K562 (cell line): ENCODE data around the gene MYOM3. TPM values are rescaled to one million over a fixed set of nuclear protein-coding genes. Genes with fewer than 3 reads are reported as not detected.

Experiments used
- ATAC-seq: fragments of 200-7000 bp; cut with Tn5 transposase; 3 replicates; pipeline ENCODE4 v1.9.1; 2020; ENCODE audit warnings: moderate library complexity
- BruUV-seq: library from RNA; stranded (reverse); fragments of 400-500 nt; replicated peaks from 2 replicates; lab custom pipeline; 2021; lab: Mats Ljungman, UMichigan
- CTCF ChIA-PET: fragments of 300-600 bp; formaldehyde crosslinking; extraction: SDS; loops from one replicate; lab custom pipeline; 2021; ENCODE audit warnings: low intra/inter-chr PET ratio; lab: Yijun Ruan, JAX
- POLR2A ChIA-PET: fragments of 300-600, 350-650 bp; sonication (Branson Sonifier 250); formaldehyde crosslinking; extraction: SDS; loops from one replicate; lab custom pipeline; 2021; ENCODE audit warnings: antibody characterized with exemption, inconsistent platforms; lab: Yijun Ruan, JAX
- DNase-seq, 4 experiments: peaks; one replicate each; pipeline versions ENCODE4 v3.0.0 to v3.0.0-alpha.2; 2011 to 2018; ENCODE audit warnings: low spot score in 3 of 4, mixed read lengths in 3 of 4; ENCODE audit errors: extremely low read depth in 1 of 4
- FAIRE-seq: peaks from 2 replicates; lab custom pipeline; 2011; peaks lifted over from hg19 to GRCh38; lab: Jason Lieb, UNC
- H2AFZ ChIP-seq: 2 replicates; pipeline ENCODE4 v1.6.0; 2011; ENCODE audit warnings: low read depth, low read length, control low read depth, inconsistent platforms
- H3K27ac ChIP-seq: fragments of 200-600 bp; 3 replicates; pipeline ENCODE4 v1.8.0; 2011; ENCODE audit warnings: low read depth, mild to moderate bottlenecking, control low read depth, inconsistent platforms, low read length, moderate library complexity, mixed read lengths; ENCODE audit errors: extremely low read depth
- H3K27me3 ChIP-seq, 2 experiments: fragments of 300-600 bp in 1 of 2; 2 replicates in 1 of 2; 3 replicates in 1 of 2; pipeline versions ENCODE4 v1.6.0 to v1.8.0; 2011; ENCODE audit warnings: inconsistent platforms in 2 of 2, low read length in 2 of 2, mild to moderate bottlenecking in 1 of 2, mixed read lengths in 1 of 2, moderate library complexity in 1 of 2; ENCODE audit not compliant: control insufficient read depth in 2 of 2, insufficient read depth in 2 of 2
- H3K36me3 ChIP-seq: fragments of 300-600 bp; 3 replicates; pipeline ENCODE4 v1.8.0; 2011; ENCODE audit warnings: mild to moderate bottlenecking, low read length, inconsistent platforms; ENCODE audit not compliant: control insufficient read depth, insufficient read depth
- H3K4me1 ChIP-seq, 2 experiments: fragments of 200-600 bp in 1 of 2; replicated peaks in 1 of 2; 2 replicates in 1 of 2; 3 replicates in 1 of 2; pipeline versions ENCODE4 v1.5.1 to v1.8.0; 2011; ENCODE audit warnings: inconsistent platforms in 2 of 2, low read length in 2 of 2, mild to moderate bottlenecking in 1 of 2, mixed read lengths in 1 of 2, moderate library complexity in 1 of 2; ENCODE audit not compliant: control insufficient read depth in 2 of 2, insufficient read depth in 2 of 2
- H3K4me2 ChIP-seq: 2 replicates; pipeline ENCODE4 v1.6.1; 2011; ENCODE audit warnings: low read length, control low read depth, inconsistent platforms, mixed read lengths; ENCODE audit not compliant: insufficient read depth
- H3K4me3 ChIP-seq: fragments of 200-600 bp; sonication (generic), shearing (Covaris generic); 2 replicates; pipeline ENCODE4 v1.5.1; 2016; ENCODE audit warnings: control low read depth, inconsistent platforms
- H3K79me2 ChIP-seq: fragments of 200-600 bp; 3 replicates; pipeline ENCODE4 v1.8.0; 2011; ENCODE audit warnings: low read length, inconsistent platforms; ENCODE audit not compliant: control insufficient read depth, insufficient read depth
- H3K9ac ChIP-seq, 2 experiments: 2 replicates each; pipeline versions ENCODE4 v1.6.0 to v1.6.1; 2011; ENCODE audit warnings: low read depth in 2 of 2, low read length in 2 of 2, control low read depth in 1 of 2, inconsistent platforms in 1 of 2, mild to moderate bottlenecking in 1 of 2, mixed read lengths in 1 of 2; ENCODE audit not compliant: insufficient read depth in 1 of 2
- H3K9me1 ChIP-seq: one replicate; pipeline ENCODE4 v1.6.0; 2011; ENCODE audit warnings: inconsistent platforms, mild to moderate bottlenecking, low read length, moderate library complexity; ENCODE audit not compliant: control insufficient read depth, insufficient read depth
- H3K9me3 ChIP-seq: replicated peaks from 2 replicates; pipeline ENCODE4 v1.5.1; 2011; ENCODE audit warnings: low read depth, low read length, inconsistent platforms; ENCODE audit not compliant: control insufficient read depth, insufficient read depth
- H4K20me1 ChIP-seq: replicated peaks from 2 replicates; pipeline ENCODE4 v1.6.1; 2011; ENCODE audit warnings: low read length, inconsistent platforms, mixed read lengths; ENCODE audit not compliant: control insufficient read depth, insufficient read depth
- FOXK1 ChIP-seq: sonication (generic); formaldehyde crosslinking; IDR thresholded peaks from 2 replicates; pipeline ENCODE4 v1.8.0; 2022; ENCODE audit warnings: missing genetic modification reagents, mild to moderate bottlenecking, borderline replicate concordance
- RFX7 ChIP-seq: fragments of 250-450 bp; sonication (Bioruptor Pico); IDR thresholded peaks from 2 replicates; pipeline ENCODE4 v1.5.1; 2021; ENCODE audit warnings: mild to moderate bottlenecking
- SAP30 ChIP-seq: fragments of 200-600 bp; sonication (generic); IDR thresholded peaks from 2 replicates; pipeline ENCODE4 v1.6.1; 2012; ENCODE audit warnings: borderline replicate concordance, low read depth, mild to moderate bottlenecking, moderate library complexity, low read length, control low read depth, inconsistent platforms; ENCODE audit not compliant: insufficient read depth, poor library complexity, severe bottlenecking
- WGBS: fragments of 100-300 bp; shearing (Covaris generic); methylation state at CpG from one replicate; pipeline ENCODE4 v1.1.6; 2016; ENCODE audit warnings: low coverage, mixed read lengths; ENCODE audit not compliant: insufficient coverage; ENCODE audit errors: missing lambda C conversion rate; 5-methylcytosine and 5-hydroxymethylcytosine counted together
- in situ Hi-C: fragments of 300-500 bp; cut with MboI; formaldehyde crosslinking; loops from 4 replicates; pipeline ENCODE4 v1.15.0; 2018; ENCODE audit warnings: inconsistent platforms, mixed read lengths
- intact Hi-C: fragments of 100-400 bp; cut with micrococcal nuclease; formaldehyde crosslinking; loops from 2 replicates; pipeline ENCODE4 v1.14.2; 2022
- polyA plus RNA-seq, 8 experiments: library from polyadenylated mRNA; depleted of rRNA in 4 of 8; stranded (reverse) in 5 of 8; unstranded in 3 of 8; fragments of >200 nt; fragmentation: Nextera tagmentation in 2 of 8; fragmentation: Illumina TruSeq in 1 of 8; extraction: Ambion mirVana in 2 of 8; extraction: Trizol in 1 of 8; gene quantifications; 2 replicates each; pipeline versions ENCODE4 v1.2.1 to v1.2.3, GENCODE V29; 2011 to 2014; ENCODE audit warnings: inconsistent platforms in 1 of 8, missing spikeins in 1 of 8
- total RNA-seq, 7 experiments: library from RNA; depleted of rRNA in 6 of 7; stranded (reverse); fragments of >200 nt in 6 of 7; fragmentation: Illumina TruSeq in 2 of 7; extraction: Trizol in 2 of 7; gene quantifications; 2 replicates each; pipeline versions ENCODE4 v1.2.1 to v1.2.3, GENCODE V29; 2011 to 2021; ENCODE audit warnings: low replicate concordance in 1 of 7

The MYOM3 gene
- total and polyA plus RNA-seq, 9 of the 15 experiments (the other 6 are each of a cell fraction or from before 2014, with no cell fraction given), result 0.01 TPM; not detected in 8

GRCh38 chr1:24118410-24119242 lies 6.7 kb upstream of the MYOM3 start:
- H3K9ac ChIP-seq, result no peak overlapping the region
- H3K36me3 ChIP-seq, result no peaks in the 10 kb centered on the region
- H4K20me1 ChIP-seq, result peaks cover 9% of the 10 kb centered on the region
- H3K79me2 ChIP-seq, result no peaks in the 10 kb centered on the region
- TF ChIP-seq SAP30 (no peak), FOXK1 (CRISPR knock-in tag) (no peak), RFX7 (CRISPR knock-in tag) (no peak)
- no peak overlapping the region for H3K4me2 ChIP-seq
- no TSS peak for BruUV-seq
- H2AFZ ChIP-seq, result no peak overlapping the region
- FAIRE-seq, result no peak
- peaks cover 32 to 86% of the 10 kb centered on the region in 2 experiments for H3K27me3 ChIP-seq
- ATAC-seq, result no peak
- DNase-seq, result no peak
- H3K9me1 ChIP-seq, result no peaks in the 10 kb centered on the region
- H3K4me1 ChIP-seq, result no peaks in the 10 kb centered on the region; a peak in 1 of 5 replicates
- ChIA-PET POLR2A (interaction anchor here (1.0 kb wide), 1 partner anchor 19 kb away, joined by 3 read pairs; no protein-coding TSS in a partner anchor), CTCF (no interaction called here)
- WGBS, result 2% methylated on average over 7 of the region's 8 CpGs
- no peaks in the 10 kb centered on the region for H3K9me3 ChIP-seq
- H3K27ac ChIP-seq, result no peak overlapping the region
- H3K4me3 ChIP-seq, result no peak overlapping the region
- intact Hi-C loops, result no loop called here
- in situ Hi-C loops, result no loop called here
